ENCODE measurements around the gene FAM174B. TPM values are rescaled to one million over a fixed set of nuclear protein-coding genes. Genes with fewer than 3 reads are reported as not detected.
A peak's percentile ranks its signal among the peaks of the same experiment; 100 is the strongest.

FAM174B gene
- total RNA-seq, 1 experiment from 2014 or later = 0.48 TPM

DNA sequence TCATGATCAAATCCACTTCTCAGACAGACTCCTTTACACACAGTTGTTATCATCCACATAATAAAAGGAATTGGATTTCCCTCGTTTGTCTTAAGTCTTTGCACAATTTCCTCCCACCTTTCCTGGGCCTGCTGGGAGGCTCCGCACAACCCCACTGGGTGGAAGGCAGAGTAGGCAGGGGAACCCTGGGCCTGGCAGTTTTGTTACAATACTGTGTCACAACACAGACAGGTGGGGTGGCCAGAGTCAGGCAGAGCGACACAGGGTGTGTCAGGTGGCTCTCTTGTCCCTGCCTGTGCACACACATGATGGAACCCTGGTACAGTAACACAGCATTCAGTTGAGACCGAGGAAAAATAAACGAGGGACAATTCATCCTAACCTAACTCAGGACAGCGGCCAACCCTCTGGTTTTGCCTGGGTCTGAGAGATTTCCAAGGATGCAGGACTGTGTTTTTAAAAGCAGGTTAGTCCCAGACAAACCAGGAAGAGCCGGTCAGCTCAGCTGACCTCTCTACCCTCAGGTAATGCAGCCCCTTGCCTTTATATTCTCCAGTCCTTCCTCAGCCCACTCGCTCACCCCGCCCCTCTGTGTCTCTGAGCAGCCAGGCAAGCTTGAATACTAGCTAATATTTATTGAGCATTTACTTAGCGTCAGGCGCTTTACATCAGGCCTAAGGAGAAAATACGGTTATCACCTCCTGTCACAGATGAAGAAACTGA is 8.8 kb upstream of the FAM174B start:
- no peak for DNase-seq (ENCODE audit: low read depth)

DNA sequence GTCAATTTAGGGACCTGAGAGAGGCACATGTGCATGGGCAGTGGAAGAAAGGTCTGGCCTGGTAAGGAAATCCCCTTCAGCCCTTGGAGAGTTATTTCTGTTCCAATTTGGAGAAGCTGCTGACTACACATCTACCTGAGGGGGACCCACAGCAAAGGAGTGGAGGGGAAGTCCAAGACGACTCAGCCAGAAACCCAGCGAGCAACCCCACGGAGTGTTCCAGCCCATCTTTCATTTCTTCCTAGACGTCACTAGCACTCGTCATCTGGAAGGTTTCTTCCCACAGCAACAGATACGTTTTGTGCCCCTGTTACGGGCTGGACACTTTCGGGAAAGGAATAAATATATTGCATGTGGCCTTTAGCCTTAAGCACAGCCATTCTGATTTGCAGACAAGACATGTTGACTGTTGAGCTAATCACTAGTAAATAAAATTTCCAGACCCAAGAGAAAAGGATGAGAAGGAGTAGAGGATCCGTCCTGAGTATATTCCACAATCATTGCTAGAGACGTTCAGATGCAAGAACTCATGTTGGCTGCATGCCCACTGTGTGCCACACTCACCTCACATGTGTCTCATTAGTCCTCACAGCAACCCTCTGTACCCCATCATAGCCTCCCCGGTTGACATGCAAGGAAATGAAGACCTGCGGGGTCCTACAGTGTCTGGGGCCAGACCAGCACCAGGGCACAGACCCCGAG is 7.8 kb upstream of the FAM174B start:
- DNase-seq (ENCODE audit: low read depth) = no peak

DNA sequence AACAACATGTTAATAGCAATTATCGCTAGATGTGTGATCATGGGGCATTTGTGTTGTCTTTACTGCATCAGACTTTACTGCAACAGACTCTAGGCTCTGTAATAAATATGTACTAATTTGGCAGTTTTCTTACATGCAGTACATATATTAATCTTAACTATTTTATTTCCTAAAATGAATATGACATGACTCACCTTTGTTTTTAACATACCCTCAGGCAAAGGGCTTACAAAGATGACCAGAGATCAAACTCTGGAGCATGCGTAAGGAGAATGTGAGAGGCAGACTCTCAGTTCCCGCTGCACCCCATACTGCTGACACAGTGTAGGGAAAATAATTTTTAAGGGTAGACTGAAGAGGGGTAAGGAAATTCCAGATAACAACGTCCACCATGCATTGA is 7.2 kb upstream of the FAM174B start:
- DNase-seq (ENCODE audit: low read depth) = peak; percentile 9

DNA sequence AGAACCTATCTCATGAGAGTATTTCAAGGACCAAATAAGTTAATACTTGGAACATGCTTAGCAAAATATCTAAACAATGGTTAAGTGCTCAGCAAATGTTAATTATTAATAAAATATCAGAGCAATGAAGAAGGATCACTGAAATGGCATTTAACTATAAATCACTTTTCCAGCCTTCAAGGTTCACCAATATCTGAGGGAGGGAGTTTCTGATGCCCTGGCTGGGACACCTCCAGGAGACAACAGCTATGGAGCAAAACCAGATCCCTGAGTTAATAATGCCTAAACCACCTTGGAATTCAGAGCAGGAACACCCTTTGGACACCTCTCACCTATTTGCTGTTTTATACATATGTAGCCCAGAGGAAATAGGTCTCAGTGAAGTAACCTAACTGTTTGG is 6.4 kb upstream of the FAM174B start:
- no peak for DNase-seq (ENCODE audit: low read depth)

DNA sequence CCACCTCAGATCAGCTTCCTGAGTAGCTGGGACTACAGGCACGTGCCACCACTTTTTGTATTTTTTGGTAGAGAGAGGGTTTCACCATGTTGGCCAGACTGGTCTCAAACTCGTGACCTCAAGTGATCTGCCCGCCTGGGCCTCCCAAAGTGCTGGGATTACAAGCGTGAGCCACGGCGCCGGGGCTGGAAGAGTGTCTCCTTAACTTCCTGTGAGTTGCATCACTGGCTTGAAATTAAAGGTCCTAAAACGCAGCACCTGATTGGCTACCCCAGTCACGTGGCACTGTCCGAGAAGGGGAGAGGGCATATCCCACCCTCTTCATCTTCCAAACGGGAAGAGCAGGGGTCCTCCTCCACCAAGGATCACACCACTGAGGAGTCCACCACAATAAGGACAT is 5.5 kb upstream of the FAM174B start:
- no peak for DNase-seq (ENCODE audit: low read depth)

DNA sequence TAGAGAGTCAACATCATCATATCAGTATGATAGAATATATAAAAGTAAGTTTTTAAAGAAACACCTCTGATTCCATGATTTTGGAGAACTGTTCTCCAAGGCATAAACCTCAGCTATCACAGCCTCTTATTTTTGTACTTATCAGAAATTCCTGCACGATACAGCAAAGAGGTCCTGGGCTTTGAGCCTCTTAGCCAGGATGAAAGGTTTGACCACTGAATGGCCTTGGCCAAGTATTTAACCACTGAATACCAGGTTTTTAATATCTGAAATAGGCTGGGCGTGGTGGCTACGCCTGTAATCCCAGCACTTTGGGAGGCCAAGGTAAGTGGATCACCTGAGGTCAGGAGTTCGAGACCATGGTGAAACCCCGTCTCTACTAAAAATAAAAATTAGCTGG is 1.9 kb upstream of the FAM174B start:
- DNase-seq (ENCODE audit: low read depth) = no peak

DNA sequence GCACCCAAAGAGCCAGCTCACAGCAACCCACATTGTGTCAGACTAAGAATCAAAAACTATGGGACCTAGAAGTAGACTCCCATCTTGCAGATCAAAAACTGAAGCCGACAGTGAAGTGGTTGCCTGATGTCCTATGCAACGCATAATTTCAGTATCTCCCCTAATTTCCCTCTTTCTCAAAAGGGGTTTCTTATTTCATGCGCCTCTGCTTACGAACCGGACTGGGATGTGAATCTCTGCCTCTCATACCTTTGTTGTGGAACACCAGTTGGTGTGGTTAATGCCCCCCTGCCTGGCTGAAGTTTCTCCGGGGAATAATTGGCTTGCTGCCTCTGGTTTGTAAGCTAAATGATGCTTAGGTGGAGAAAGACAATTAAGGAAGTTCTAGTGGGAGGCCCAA is 514 bp upstream of the FAM174B start:
- DNase-seq (ENCODE audit: low read depth) = no peak

DNA sequence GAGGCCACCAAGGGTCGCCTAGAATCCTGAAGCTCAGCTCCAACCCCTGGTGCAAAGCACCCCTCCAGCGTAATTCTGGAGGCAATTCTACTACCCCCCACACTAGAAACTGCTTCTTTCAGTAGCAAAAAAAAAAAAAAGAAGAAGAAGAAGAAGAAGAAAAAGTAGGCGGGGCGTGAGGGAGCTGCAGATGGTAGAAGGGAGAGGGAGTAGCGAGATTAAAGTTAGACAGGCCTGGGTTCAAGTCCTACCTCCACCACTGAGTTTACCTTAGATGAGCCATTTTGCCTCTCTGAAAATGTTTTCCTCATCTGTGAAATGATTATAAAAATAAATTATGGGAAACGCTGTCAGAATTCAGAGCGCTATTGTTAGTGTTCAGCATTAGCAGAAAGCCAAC is 913 bp downstream of the FAM174B start:
- no peak for DNase-seq (ENCODE audit: low read depth)

DNA sequence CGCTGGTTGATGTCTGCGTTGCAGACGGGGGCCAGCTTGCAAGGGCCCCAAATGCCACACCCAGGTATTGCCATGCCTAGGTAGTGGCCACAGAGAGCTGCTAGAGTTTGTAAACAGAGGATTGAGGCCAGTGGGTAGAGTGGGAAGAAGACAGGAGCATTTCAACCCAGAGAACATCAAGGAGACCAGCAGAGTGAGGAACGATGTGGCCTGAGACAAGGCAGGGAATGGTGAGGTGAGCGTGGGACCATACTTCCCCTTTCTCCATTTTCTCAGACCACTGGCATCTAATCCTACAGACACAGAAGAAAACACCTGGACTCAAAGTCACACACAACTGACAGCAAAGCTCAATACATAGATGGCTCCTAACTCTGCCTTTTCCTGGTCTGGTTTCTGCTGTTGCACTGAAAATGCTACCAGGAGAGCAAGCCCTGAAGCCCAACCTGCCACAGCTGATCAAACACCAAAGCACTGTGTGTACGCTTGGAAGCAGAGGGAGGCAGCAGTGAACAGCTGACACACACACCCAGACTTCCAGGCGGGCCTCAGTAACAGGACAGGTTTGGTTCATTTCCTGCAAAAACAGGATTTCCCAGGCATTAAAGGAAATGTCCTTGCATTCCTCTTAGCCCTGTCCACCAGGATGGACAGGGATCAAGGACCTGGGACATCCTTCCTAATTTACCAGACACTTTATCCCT is 1.6 kb downstream of the FAM174B start:
- no peak for DNase-seq (ENCODE audit: low read depth)

DNA sequence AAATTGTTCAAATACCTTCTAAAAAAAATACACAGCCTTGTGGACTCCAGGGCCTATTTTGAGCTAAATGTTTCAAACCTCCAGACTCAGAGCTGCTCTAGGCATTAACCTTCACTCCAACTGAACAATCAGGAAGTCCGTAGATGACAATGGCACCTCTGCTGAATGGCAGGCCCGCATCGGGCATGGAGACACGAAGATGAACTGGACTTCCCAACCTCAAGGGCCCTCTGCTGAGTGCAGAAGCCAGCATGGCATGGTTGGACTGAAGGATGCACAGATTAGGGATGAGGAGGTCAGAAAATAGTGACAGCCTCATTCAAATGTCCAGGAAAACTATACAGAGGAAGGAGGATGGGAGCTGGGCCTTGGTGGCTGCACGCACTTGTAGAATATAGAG is 2.2 kb downstream of the FAM174B start:
- DNase-seq (ENCODE audit: low read depth) = no peak

DNA sequence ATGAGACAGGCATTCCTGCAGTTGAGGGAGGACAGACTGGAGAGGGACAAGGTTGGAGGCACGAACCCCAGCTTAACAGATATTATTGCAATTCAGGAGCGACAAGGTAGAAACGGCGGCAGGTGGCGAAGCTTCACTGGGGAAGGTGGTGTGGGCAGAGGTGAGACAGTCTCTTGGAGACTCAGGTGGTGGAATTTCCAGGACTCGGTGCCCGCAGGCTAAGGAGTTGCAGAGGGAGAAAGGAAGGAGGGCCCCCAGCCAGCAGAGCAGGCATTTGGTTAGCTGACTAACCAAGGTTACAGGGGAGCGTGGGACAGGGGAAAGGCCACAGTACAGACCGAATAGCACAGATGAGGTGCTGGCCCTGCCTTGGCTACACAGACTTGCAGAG is 3.0 kb downstream of the FAM174B start:
- DNase-seq (ENCODE audit: low read depth) = no peak

DNA sequence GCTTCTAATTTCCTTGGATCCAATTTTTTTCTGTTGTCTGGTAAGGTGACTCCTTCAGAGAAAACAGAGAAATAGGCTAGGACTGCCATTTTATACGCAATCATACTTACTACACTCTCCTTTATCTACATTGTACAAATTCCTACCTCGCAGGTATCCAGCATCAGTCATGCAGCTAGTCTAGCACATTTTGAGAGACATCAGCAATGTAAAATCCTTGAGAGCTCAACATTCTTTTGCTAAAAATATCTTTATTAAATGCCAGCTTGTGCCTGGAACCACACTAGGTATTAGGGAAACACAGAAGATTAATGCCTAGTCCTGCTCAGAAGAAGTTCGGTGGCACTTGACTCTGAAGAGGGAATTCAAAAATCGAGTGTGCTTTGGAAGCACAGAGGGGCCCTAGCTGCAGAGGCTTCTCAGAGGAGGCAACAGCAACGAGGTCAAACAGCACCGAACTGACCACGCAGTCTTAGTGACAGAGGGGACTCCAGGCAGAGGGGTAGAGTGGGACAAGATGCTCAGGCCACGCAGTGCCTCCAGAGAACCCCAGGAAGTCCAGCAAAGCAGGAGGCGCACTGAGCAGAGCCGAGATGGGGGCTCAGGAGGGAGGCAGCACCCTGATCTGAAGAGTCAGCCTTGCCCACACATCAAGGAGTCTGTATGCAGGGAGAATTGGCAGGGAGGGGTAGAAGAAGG is 3.5 kb downstream of the FAM174B start:
- DNase-seq (ENCODE audit: low read depth) = no peak

DNA sequence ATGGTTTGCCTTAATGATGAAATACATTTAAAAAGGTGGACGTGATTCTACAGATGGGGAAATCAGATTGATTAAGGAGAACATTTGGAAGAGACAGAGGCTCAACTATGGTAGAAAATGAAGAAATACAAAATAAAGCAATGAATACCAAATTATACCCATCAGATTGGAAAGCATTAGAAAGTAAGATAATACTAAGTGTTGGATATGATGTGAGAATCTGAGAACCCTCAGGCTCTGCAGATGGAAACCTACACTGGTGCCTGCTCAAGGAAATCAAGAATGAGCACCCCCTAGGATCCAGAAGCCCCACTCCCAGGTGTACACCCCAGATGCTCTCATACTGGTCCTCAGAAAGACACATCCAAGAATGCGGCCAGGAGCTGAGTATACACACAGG is 4.6 kb downstream of the FAM174B start:
- no peak for DNase-seq (ENCODE audit: low read depth)

DNA sequence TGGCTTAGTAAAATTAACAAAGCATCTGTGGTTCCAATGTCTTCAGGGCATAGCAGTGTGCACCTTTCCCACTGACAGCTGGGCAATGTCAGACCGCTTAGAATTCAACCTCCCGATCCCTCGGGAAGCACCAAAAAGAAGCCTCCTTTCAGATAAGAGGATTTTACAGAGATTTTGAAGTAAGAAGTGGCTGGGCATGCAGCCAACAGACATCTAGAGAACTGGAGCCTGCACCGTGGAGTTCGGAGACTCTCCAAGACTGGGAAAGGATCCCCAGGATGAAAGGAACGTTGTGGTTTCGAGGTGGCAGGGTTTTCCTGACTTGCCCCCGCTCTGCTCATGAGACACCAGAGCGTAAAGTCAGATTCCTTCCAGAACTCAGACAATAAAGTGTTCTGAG is 5.3 kb downstream of the FAM174B start:
- DNase-seq (ENCODE audit: low read depth) = peak; percentile 51

DNA sequence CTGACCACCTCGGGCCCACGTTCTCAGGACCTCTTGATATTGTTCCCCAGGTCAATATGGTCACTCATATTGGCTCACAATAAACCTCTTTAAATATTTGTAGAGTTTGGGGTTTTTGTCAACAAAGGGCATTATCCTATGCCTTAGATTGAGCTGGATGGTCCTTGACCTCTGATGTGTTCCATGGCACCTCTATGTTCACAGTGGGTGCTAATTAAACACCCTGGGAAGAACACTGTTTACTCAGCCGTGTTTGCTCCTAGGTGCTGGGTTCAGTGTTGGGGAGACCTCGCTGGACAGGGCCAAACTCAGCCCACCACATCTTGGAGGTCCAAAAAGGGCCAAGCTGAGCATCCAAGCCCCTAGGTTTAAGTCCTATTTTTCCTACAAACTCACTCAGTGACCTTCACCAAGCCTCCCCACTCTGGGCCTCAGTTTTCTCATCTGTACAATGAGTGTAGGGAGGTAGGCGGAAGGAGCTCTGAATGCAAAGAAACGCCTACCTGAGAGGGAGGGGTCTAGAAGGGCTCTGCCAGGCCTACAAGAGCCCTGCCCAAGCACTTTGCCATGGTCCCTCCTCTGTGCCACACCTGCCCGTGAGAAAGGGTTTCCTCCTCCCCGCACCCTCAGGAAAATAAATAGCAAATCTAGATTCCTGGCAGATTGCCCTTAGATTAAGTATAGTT is 7.2 kb downstream of the FAM174B start:
- DNase-seq (ENCODE audit: low read depth) = no peak

DNA sequence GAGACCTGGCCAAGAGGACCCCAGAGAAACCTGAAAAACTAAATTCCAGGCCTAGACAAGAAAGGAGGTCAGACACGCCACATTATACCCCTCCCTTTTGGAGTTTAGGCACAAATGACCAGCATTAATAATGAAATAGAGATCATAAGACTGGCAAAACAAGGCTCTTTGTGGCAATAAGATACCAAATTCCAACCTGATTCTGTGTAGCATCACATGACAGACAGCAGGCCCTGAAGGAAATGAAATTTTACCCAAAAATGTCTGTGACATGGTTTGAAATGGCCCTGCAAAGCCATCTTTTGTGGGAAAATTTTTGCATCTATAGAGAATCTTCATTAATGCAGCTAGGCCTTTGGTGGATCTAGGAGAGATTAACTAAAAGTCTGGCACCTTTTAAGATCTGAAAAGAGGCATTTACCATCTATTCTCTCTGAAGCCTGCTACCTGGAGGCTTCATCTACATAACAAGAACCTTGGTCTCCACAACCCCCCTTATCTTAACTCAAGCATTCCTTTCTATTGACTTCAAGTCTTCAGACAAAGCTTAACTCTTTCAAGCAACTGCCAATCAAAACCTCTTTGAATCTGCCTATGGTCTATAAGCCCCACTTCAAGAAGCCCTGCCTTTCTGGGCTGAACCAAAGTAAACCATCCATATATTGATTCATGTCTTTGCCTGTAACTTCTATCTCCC is 8.0 kb downstream of the FAM174B start:
- DNase-seq (ENCODE audit: low read depth) = no peak

DNA sequence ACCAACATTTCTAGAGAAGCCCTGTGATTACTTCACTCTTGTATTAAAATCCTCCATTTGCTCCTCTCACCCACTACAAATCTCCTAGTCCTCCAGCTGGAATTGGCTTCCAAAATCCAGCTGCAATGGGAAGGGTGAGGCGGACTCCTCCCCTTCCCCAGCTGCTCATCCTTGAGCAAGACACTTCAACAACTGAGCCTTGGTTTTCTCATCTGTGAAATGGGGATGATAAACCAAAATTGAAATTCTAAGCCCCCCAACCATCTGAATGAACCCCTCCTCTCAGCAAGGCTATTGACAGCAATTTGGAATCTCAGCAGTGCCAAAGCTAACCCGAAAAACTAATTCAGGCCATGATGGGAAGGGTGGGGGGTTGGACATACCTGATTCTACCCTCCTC is 9.4 kb downstream of the FAM174B start:
- no peak for DNase-seq (ENCODE audit: low read depth)

DNA sequence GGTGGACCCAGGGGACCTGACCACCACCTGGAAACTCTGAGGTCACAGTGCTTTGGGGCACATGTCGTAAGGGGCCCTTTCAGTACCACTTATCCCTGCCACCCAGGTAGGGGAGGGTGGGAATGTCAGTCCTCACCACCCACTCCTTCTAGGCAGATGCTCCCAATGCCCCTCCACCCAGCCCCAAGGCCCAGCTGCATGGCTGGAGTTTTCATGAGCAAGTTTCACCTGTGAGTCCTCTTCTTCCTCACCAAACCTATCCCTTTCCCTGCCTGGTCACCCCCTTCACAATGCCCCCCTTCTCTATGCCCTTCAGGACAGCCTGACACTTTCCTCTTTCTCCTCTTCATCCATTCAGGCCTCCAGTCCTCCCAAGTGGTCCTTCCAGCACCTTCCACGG is 9.8 kb downstream of the FAM174B start:
- no peak for DNase-seq (ENCODE audit: low read depth)

DNA sequence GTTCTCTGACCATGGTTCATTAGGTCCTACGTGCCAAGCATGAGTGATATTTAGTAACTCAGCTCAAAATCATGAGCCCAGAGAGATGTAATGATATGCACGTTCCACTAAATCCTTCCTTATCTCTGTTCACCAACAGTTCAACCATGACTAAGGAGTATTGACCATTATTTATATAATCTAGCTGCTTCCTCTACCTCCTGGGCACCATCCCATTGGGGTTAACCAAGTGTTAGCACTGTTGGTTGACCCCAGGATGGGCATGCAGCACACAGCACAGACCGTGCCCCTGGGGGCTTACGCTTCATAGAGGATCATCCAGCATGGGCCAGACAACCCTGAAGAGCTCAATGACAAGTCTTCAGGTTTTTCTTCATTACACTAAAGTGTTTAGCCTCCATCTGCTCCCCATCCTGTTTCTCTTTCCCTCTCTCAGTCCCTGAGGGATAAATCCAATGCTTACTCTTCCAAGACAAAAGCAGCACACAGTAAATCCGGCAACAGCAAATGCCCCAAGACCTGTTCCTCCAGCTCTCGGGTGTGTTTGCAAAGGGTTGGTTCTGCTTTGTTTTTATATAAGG is 10.4 kb downstream of the FAM174B start:
- peak; percentile 80 for DNase-seq (ENCODE audit: low read depth)

DNA sequence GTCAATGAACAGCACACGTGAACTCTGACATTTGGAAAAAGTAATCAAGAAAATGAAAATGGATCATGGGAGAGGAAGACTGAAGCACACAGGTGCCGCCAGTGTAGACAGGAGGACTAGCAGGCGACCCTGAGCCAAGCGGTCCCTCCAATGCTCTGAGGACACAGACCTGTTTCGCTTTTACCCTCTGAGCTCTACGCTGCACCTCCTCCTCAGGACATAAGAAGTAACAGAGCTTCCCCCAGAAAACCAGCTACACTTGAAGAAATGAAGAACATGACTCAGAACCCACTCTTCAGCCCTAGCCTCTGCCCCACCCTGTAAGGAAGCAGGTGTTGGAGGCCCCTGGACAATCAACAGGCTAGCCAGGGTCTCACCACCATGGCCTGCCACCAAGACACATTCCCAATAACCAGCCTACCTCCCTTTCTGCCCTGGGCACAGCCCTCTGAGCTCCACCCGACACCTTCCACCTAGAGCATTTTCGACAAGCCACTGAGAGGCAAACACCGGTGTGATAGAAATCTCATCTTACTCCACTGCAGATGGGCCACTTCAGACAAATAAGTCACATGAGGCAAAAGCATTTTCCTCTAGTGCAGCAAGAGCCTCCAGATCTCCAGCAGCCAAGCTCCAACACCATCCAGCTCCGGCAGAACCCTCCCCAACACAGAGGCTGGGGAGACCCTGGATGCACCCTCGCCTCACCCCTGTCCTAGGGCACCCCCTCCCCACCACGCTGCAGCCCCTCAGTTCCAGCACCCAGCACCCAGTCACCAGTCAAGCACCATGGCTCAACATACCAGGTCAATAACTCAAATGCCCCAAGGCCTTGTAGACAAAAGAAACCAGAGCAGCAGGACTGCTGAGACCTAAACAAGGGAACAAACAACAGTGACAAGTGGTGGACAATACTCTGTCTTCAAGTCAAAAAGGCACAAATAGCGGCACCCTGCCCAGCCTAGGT is 11.4 kb downstream of the FAM174B start:
- DNase-seq (ENCODE audit: low read depth) = no peak
